Heart left ventricle (tissue), 16 donors: ENCODE data around the gene CCR6. TPM values are rescaled to one million over a fixed set of nuclear protein-coding genes. Genes with fewer than 3 reads are reported as not detected.

Source experiments
- ATAC-seq, 4 donors: fragments of 200-7000 bp; cut with Tn5 transposase; one replicate each; pipeline ENCODE4 v1.9.1; 2020 to 2022; ENCODE audit warnings: moderate library complexity in 4 of 4, mild to moderate bottlenecking in 3 of 4, moderate number of reproducible peaks in 1 of 4
- DNase-seq, 5 donors: peaks; one replicate each; pipeline ENCODE4 v3.0.0-alpha.2; 2020
- H3K27ac ChIP-seq, 12 donors: fragments of 200-600 bp; sonication (generic) in 4 of 12; one replicate each; pipeline versions ENCODE4 v1.5.0 to v1.8.0; 2016 to 2022; ENCODE audit warnings: mild to moderate bottlenecking in 2 of 12
- H3K27me3 ChIP-seq, 9 donors: fragments of 200-600 bp; sonication (generic) in 2 of 9; one replicate each; pipeline versions ENCODE4 v1.5.1 to v1.8.0; 2016 to 2022; ENCODE audit warnings: mild to moderate bottlenecking in 3 of 9
- H3K36me3 ChIP-seq, 9 donors: fragments of 200-600 bp; sonication (generic) in 2 of 9; one replicate each; pipeline versions ENCODE4 v1.5.0 to v1.8.0; 2018 to 2022; ENCODE audit warnings: mild to moderate bottlenecking in 2 of 9
- H3K4me1 ChIP-seq, 12 donors: fragments of 200-600 bp; sonication (generic) in 4 of 12; one replicate each; pipeline versions ENCODE4 v1.5.0 to v1.8.0; 2016 to 2022; ENCODE audit warnings: mild to moderate bottlenecking in 3 of 12
- H3K4me3 ChIP-seq, 12 donors: fragments of 200-600 bp; sonication (generic) in 4 of 12; one replicate each; pipeline versions ENCODE4 v1.5.0 to v1.8.0; 2017 to 2022; ENCODE audit warnings: mild to moderate bottlenecking in 9 of 12, moderate library complexity in 4 of 12
- H3K9me3 ChIP-seq, 12 donors: fragments of 200-600 bp; sonication (generic) in 4 of 12; one replicate each; pipeline versions ENCODE4 v1.5.0 to v1.8.0; 2016 to 2022; ENCODE audit warnings: mild to moderate bottlenecking in 1 of 12
- CTCF ChIP-seq, 12 donors: fragments of 200-600 bp; sonication (generic) in 4 of 12; IDR thresholded peaks; one replicate each; pipeline versions ENCODE4 v1.5.0 to v1.8.0; 2018 to 2022; ENCODE audit warnings: antibody characterized with exemption in 12 of 12, mild to moderate bottlenecking in 5 of 12
- POLR2A ChIP-seq, 2 donors: fragments of 450-650 bp; IDR thresholded peaks; one replicate each; pipeline ENCODE4 v1.6.1; 2017; ENCODE audit warnings: antibody characterized with exemption in 2 of 2, mild to moderate bottlenecking in 2 of 2, moderate library complexity in 2 of 2
- WGBS, 4 donors: extraction: QIAGEN DNeasy Blood & Tissue Kit in 2 of 4; methylation state at CpG; one replicate each; pipeline versions ENCODE4 v1.1.5 to v1.1.7; 2013 to 2018; 5-methylcytosine and 5-hydroxymethylcytosine counted together
- intact Hi-C, 10 donors: fragments of 100-400 bp; cut with DNase I; formaldehyde crosslinking; loops; one replicate each; pipeline versions ENCODE4 v1.11.1 to v1.14.2; 2022
- long read RNA-seq, 3 donors: library from polyadenylated mRNA; unstranded; transcript quantifications; one replicate each; pipeline ENCODE4 v2.0.0, GENCODE V29; 2020 to 2021
- polyA plus RNA-seq, 2 donors: library from polyadenylated mRNA; stranded (reverse); fragments of 200-250 nt; gene quantifications; one replicate each; pipeline ENCODE4 v1.2.3, GENCODE V29; 2013
- total RNA-seq, 9 donors: library from RNA; depleted of rRNA in 2 of 9; stranded (reverse); fragments of >200 nt in 2 of 9; fragmentation: NEBNext Ultra II Directional in 3 of 9; extraction: Animal tissue kit (Norgen Biotek cat#: 25700) in 3 of 9; gene quantifications; one replicate each; pipeline versions ENCODE4 v1.1.0 to v1.2.4, GENCODE V29; 2016 to 2023
- donor health status: ischemic (EF 13 %, LVEDD 7.1; RV severe dilation, severe dysfunction).
- donor health status: healthy with polysubstance abuse.
- donor health status: DM: no; HTN: yes; CAD: no.
- donor health status: DM: no; HTN: no; CAD: no.
- donor health status: ischemic (EF 25% LVEDD 6.9; RV normal size, moderate dysfunction).
- donor health status: ischemic (EF 25% LVEDD 5.7; RV mildly dilated, moderate dysfunction).
- donor health status: healthy.
- donor health status: DM: yes; HTN: yes; CAD: no.
- donor health status: ischemic (EF 35%, LVEDD 5.7; RV mildly dilated, moderate dysfunction).
- donor health status: nonischemic (EF 11% LVEDD 7.7; RV severe dilation, severe dysfunction).
- donor health status: DM: yes; HTN: yes; CAD: no.
- donor health status: PGD.
- donor health status: ischemic (EF 29% LVEDD 5.4; RV normal size, mild dysfunction).
- donor health status: nonischemic (EF 23%, LVEDD 6.1; RV moderate dilation, normal function).

CCR6 gene
- total RNA-seq (under 1 TPM in 1 of 9 donors, not detected in 8; 0.23 TPM), polyA plus RNA-seq (not detected)
- long read RNA-seq, donor 1: 0 reads
- long read RNA-seq, donor 2: 0 reads
- long read RNA-seq, donor 3: 0 reads

DNA sequence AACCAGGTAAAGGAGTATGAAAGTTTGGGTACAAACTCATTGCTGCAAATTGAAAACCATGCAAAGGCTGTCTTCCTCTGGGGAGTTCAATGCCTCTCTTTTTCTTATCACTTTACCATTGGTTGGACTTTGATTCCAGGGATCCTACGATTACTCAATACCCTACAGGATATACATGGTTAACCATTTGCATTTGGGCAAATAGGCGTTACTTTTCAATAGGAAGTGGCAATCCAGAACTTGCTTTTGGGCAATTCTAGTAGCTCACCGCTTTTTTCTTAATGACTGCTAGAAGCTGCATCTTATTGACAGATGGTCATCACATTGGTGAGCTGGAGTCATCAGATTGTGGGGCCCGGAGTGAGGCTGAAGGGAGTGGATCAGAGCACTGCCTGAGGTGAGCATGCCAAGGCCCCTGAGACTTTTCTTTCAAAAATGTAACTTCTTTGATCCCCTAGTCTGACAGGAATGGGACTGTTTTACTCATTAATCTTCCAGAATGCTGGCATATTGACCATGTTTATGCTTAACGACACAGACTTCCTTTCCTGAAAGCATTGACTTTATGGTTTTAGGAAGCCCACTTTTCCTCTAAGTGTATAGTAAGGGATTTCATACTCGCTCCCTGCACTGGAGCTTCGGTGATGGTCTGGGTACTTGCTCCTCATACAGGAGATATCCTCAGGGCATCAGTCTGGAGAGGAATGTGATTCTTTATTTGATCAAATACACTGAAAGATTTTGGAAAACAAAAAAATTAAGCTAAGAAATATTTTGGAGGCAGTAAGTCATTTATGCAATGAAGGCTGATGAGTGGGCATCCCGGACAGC is at the start of gene CCR6:
TSS of gene CCR6 (plus strand) at position 270 of the 831 bp plus-strand sequence. CDS start 13,039 bp downstream, outside the sequence.
- no peaks in the 10 kb centered on the region for H3K9me3 ChIP-seq
- TF ChIP-seq CTCF (IDR thresholded peaks at IDR 0.05) (no peak), POLR2A (IDR thresholded peaks at IDR 0.05) (no peak)
- H3K27me3 ChIP-seq: peaks cover 0 to 25% (median 4%) of the 10 kb centered on the region in 9 donors
- DNase-seq (no peak), ATAC-seq (no peak)
- WGBS, 4 donors: 50 to 64% (median 59%) methylated on average over 8 of the region's 8 CpGs
- no peaks in the 10 kb centered on the region for H3K36me3 ChIP-seq
- peaks cover 0 to 12% (median 0%) of the 10 kb centered on the region in 12 donors for H3K4me1 ChIP-seq
- no peak within 1 kb of the TSS for H3K4me3 ChIP-seq
- H3K27ac ChIP-seq: no peak within 1 kb of the TSS
- intact Hi-C loops: no loop called here

GRCh38 chr6:167073679-167074274 is 49.1 kb upstream of the CCR6 start:
- H3K4me3 ChIP-seq: no peak overlapping the region
- peaks cover 0 to 23% (median 0%) of the 10 kb centered on the region in 12 donors for H3K9me3 ChIP-seq
- intact Hi-C loops: no loop called here
- H3K4me1 ChIP-seq: no peaks in the 10 kb centered on the region
- DNase-seq (no peak), ATAC-seq (no peak)
- no peak for TF ChIP-seq CTCF (IDR thresholded peaks at IDR 0.05)
- no peak for TF ChIP-seq POLR2A (IDR thresholded peaks at IDR 0.05)
- H3K27me3 ChIP-seq: no peaks in the 10 kb centered on the region
- no peaks in the 10 kb centered on the region for H3K36me3 ChIP-seq
- H3K27ac ChIP-seq: no peak overlapping the region

GRCh38 chr6:167077241-167077932 is 45.5 kb upstream of the CCR6 start:
- DNase-seq (no peak), ATAC-seq (no peak)
- H3K9me3 ChIP-seq: peaks cover 0 to 14% (median 0%) of the 10 kb centered on the region in 12 donors
- intact Hi-C loops: no loop called here
- no peak overlapping the region for H3K27ac ChIP-seq
- no peaks in the 10 kb centered on the region for H3K36me3 ChIP-seq
- H3K4me1 ChIP-seq: no peaks in the 10 kb centered on the region
- TF ChIP-seq CTCF (IDR thresholded peaks at IDR 0.05) (no peak), POLR2A (IDR thresholded peaks at IDR 0.05) (no peak)
- no peaks in the 10 kb centered on the region for H3K27me3 ChIP-seq
- no peak overlapping the region for H3K4me3 ChIP-seq
- WGBS, 4 donors: 58 to 70% (median 67%) methylated on average over 15 of the region's 15 CpGs

- Histone ChIP-seq H3K27ac (no peak overlapping the region), H3K36me3 (no peaks in the 10 kb centered on the region), H3K4me1 (no peaks in the 10 kb centered on the region), H3K4me3 (no peak overlapping the region), H3K9me3 (peaks cover 0 to 3% (median 0%) of the 10 kb centered on the region in 12 donors), H3K27me3 (no peaks in the 10 kb centered on the region)
- intact Hi-C loops: no loop called here
- ATAC-seq (no peak), DNase-seq (no peak)
- WGBS, 4 donors: 73 to 77% (median 77%) methylated on average over 8 of the region's 8 CpGs
- no peak for TF ChIP-seq CTCF (IDR thresholded peaks at IDR 0.05)
- TF ChIP-seq POLR2A (IDR thresholded peaks at IDR 0.05): no peak
Measured at GRCh38 chr6:167078745-167079144, 44.2 kb upstream of the CCR6 start.
